GM19452 (cell line): ENCODE data around the gene FPGS.
"Not testable (repeated sequence)": the region's sequence is repeated elsewhere in the genome, so short reads cannot be mapped to it uniquely, and the experiment has no call there.

Source experiments
- ATAC-seq: cut with Tn5 transposase; IDR thresholded peaks from one replicate; pipeline ENCODE4 v1.9.1; 2021; ENCODE audit not compliant: unreplicated experiment

Gene FPGS

DNA sequence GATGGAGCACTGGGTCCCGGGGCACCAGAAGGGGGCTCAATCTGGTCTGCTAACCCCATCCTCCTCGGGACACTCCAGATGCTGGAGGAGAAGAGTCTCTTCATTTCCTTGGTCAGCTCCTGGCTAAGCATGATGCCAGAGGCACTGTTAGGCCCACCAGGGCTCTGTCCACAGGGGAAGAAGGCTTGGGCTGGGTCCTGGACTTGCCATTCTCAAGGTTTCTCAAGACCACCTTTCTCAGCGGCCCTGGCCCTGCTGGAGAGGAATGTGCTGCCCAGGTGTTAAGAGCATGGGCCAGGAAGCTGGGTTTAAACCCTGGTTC, 32.1 kb upstream of the FPGS start:
- ATAC-seq, result no peak

DNA sequence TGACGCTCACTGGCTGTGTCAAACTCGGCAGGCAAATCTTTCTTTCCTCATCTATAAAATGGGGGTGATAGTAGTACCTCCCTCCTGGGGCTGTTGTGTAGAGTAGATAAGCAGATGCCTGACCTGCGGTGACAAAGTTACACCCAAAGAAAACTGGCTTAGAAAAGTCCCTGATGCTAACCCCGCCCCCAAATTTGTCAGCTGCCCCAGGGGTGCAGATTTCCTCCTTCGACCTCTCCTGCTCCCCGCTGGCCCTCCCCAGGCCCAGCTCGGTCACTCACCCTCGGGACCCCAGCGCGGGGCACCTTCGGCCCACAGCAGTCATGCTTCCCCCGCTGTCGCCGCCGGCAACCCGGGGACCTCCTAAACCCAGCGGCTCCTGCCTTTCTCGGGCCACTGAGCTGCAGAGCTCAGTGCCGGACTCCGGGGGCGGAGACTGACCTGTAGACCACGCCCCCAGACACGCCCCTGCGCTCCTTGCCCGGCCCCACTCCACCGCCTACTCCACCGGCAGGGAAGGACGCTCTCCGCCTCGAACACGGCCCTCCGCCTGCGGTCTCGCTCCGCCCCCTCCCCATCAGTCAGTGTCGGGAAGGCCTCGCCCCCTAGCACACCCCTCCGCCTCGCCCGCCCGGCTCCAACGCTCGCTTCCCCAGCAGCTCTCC, 31.6 kb upstream of the FPGS start:
- ATAC-seq, result peak; percentile 81

DNA sequence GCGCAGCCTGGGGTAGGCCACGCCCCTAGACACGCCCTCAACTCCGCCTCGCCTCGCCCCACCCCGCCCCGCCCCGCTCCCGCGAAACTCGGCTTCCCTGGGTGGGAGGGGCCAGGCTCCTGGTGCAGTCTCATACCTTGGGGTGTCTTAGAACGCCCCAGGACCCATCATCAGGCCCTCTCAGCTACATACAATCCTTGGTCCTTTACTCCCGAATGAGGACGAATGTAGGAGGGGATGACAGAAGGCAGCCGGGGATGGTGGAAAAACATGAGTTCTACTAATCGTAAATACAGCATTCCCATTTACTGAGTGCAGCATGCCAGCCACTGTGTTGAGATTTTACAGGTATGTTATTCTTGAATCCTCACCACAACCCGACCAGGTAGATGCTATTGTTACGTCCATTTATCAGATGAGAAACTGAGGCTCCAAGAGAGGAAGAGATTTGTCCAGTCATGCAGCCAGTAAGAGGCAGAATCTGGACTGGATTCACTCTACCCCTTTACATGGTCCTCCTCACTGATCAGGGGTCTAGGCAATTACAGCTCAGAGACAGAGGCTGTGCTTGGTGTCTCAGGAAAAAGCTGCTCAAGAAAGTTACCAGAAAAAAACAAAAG, 31.0 kb upstream of the FPGS start:
- ATAC-seq, result no peak

DNA sequence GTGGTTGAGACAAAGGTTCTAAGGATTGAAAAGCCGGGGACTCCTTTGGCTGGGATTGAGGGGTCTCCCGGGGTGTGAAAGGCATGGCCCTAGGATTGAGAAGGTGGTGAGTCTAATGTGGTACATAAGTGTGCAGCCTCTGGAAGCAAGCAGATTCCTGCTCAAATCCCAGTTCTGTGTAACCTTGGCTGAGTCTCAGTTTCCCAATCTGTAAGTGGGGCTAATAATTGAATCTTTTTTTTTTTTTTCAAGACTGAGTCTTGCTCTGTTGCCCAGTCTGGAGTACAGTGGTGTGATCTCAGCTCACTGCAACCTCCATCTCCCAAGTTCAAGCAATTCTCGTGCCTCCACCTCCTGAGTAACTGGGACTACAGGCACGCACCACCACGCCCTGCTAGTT, 30.1 kb upstream of the FPGS start:
- no peak for ATAC-seq

DNA sequence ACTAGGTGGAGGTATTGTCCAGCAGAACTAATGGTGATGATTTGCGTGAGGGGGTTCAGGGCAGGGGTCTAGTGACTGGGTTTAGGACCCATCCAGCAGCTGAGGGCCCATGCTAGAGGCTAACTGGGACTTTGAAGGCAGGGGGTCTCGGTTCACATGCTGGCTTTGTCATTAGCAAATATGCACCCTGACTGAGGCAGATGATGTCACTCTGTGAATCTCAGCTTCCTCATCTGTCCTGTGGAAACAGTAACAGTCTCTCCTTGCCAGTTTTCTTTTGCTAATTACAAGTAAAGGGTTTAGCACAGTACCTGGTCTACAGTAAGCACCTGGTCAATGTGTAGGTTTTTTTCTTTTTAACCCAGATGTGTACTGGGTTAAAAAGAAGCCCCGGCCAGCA, 29.4 kb upstream of the FPGS start:
- no peak for ATAC-seq

DNA sequence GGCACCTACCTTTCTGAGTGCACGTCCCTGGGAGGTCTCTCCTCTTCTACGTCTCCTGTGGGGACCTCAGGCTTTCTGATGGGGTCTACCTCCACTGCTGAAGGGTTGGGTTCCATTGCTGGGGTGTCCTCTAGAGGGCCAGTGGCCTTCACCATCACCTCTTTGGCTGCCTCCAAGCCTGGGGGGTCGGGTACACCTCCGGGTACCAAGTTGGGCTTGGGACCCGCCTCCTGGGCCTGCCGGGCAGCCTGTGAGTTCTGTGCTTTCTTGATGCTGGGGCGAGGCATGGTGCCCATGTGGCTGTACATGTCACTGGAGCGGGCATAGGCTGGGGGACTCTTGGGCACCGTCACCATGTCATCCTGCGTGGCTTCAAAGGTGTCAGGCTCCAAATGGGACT, 28.7 kb upstream of the FPGS start:
- ATAC-seq, result no peak

DNA sequence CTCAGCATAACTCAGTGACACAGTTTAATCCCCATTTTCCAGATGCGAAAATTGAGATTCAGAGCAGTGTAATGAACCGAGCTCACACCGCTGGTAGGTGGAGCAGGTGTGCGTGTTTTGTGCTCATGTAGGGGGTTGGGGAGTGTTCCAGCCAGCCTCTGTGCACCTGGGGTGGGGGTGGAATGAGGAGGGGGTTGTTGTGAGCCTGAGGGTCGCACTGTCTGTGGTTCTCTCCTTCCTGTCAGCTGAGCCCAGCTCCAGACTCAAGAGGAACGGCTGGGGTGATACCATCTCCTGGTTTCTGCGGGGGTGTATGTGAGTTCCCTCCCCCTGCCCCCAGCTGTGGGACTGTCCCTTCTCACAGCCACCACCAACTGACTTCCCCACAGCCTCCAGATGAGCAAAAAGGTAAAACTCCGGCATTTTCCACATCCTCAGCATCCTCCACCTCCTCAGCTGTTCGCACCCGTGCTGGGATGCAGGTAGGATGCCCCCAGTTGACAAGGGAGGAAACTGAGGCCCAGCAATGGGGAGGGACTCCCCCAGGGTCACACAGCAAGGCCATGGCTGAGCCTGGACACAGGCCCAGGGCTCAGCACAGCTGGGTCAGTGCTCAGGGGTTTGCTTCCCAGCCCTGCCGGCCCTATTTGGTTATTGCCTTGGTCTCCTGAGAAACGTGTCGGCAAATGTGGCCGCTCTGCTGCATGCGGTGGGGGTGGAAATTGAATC, 26.3 kb upstream of the FPGS start:
- ATAC-seq, result no peak

DNA sequence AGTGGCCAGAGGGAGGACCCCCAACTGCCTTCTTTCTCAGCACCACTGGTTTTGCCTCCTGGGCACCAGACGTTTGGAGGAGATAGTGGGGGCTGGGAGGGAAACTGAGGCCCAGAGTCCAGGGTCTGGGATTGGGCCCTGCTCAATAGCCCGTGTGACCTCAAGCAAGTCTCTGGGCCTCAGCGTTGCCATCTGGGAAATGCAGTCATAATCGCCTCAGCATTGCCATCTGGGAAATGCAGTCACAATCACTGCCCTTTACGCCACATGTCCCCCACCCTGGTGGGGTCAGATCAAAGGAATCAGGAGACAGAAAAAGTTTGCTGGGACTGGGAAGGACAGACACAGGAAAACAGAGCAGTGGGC, 25.8 kb upstream of the FPGS start:
- ATAC-seq, result no peak

DNA sequence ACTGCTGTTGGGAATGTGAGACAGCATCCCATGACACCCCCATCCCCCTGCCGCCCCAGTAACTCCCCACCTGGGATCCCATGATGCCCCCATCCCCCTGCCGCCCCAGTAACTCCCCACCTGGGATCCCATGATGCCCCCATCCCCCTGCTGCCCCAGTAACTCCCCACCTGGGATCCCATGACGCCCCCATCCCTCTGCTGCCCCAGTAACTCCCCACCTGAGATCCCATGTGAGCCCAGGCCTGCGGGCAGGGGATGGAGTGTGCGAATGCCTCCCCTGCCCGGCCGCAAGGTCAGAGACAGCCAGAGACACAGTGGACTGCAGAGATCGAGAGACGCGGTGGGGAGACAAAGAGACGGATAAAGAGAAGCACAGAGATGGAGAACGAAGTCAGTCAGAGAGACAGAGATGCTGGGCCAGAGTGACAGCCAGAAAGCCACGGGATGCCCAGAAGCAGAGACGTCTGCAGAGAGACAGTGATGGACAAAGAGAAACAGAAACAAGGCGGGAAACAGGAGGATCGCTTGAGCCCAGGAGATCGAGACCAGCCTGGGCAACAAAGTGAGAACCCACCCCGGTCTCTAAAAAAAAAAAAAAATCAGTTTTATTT, 25.2 kb upstream of the FPGS start:
- no peak for ATAC-seq

DNA sequence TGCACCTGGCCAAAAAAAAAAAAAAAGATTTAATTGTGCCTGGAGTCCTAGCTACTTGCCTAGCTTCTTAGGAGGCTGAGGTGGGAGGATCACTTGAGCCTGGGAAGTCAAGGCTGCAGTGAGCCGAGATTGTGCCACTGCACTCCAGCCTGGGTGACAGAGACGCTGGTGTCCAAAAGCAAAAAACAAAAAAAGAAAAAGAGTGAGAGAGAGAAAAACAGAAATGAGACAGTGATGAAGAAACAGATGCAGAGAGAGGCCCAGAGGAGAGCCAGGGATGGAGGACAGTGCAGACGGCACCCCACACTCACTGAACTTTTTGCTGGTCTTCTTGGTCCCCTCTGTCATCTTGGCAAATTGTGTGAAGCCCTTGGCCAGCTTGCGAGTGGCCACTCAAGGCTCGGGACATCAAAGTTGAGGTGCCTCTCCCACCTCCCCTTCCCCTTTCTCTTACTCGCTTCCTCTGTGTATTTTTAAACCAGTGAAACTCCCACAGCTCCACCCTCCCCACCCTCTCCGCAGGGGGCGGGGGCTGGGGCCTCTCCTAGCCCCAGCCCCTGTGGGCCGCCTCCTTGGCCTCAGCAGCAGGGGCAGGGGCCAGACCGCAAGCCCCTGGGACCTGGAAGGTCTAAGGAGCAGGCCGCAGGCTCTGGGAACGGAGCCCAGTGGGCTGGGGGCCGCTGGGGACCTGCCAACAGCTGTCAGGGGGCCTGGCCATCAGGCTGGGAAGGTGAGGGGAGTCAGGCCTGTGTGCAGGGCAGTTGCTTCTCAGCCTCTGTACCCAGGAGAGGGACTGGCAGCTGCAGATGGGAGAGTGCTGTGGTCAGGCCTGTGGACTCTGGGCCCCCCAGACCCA, 24.2 kb upstream of the FPGS start, which contains the start of gene SH2D3C:
SH2D3C (minus strand) TSS at position 387 of the 856 bp plus-strand sequence; CDS start at position 348, 39 bp downstream.
- ATAC-seq, result peak; percentile 34

DNA sequence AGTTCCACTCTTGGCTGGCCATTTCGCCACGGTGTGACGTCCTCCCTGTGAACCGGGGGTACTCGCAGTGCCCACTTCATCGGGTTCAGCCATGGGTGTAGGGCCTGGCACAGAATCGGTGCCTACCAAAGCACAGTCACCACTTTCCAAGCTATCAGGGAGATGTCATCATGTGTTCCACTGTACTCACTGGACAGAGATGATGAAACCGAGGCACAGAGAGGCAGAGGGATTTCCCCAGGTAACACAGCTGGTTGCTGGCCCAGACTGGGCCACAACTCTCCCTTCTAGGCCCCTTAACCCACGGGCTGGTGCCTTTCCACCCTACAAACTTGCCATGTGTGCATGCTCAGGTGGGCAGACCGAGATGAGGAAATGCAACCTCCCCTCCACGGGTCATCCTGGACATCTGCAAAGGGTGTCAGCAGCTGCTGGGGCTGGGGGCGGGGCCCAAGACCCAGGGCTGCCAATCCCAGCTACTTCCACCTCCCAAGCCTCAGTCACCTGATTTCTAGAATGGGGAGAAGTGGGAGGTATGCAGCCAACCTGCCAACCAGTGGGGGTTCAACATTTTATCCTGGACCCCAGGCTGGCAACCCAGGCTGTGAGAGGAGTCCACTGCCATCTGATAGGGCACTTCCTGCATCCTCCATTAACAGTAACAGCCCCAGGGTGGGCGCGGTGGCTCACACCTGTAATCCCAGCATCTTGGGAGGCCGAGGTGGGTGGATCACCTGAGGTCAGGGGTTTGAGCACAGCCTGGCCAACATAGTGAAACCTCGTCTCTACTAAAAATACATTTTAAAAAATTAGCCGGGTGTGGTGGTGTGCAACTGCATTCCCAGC, 23.3 kb upstream of the FPGS start:
- peak; percentile 43 for ATAC-seq

DNA sequence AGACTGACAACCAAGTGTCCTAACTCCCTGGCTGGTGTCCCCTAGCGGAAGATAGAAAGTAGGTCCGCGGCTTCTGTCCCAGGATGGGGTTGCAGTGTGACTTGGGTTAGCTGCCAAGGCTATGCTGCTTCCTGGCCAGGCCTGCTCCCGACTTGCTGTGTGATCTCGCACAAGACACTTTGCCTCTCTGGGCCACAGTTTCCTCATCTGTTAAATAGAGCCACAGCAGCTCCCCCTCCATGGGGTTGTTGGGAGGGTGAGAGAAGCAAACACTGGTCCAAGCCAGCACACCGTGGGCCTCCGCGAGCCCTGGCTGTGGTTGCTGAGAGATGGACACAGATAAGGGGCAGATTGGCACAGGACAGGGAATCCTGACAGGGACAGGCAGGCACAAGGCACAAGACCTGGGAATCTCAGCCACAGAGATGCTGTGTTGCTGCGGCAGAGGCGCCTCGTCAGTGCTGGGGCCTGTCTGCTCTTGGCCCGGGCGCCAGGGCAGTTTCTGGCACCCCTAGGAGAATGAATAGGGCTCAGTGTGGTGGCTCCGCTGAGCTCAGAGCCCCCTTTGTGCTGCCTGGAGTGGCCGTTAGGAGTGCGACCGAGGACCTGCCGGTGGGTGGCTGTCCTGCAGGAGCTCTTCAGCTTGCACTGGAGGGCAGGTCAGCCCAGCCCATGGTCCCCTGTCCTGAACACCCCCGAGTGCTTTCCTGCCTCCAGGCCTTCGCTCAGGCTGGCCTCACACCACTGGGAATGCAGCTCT, 22.4 kb upstream of the FPGS start:
- ATAC-seq, result no peak

DNA sequence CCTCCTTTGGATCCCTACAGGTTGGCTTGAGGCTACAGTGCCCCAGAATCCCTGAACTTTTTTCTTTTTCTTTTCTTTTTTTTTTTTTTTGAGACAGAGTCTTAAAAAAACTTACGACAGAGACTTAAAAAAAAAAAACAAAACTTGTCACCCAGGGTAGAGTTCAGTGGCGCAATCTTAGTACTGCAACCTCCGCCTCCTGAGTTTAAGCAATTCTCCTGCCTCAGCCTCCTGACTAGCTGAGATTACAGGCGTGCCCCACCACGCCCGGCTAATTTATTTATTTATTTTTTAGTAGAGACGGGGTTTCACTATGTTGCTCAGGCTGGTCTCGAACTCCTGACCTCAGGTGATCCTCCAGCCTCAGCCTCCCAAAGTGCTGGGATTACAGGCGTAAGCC, 21.8 kb upstream of the FPGS start:
- ATAC-seq, result not testable (repeated sequence)

DNA sequence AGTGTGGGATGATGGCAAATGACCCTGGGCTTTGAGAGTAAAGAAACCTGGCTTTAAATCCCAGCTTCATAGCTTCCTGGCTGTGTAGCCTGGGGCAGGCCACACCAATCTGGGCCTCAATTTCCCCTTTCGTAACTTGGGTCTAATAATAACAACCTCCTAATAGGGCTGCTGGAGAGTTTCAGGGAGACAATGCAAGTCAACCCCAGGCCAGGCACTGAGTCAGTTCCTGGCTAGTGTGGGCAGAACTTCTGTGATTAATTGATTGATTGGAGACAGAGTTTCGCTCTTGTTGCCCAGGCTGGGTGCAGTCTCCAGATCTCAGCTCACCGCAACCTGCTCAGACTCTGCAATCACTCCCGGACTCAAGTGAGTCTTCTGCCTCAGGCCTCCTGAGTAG, 20.9 kb upstream of the FPGS start:
- ATAC-seq, result no peak

DNA sequence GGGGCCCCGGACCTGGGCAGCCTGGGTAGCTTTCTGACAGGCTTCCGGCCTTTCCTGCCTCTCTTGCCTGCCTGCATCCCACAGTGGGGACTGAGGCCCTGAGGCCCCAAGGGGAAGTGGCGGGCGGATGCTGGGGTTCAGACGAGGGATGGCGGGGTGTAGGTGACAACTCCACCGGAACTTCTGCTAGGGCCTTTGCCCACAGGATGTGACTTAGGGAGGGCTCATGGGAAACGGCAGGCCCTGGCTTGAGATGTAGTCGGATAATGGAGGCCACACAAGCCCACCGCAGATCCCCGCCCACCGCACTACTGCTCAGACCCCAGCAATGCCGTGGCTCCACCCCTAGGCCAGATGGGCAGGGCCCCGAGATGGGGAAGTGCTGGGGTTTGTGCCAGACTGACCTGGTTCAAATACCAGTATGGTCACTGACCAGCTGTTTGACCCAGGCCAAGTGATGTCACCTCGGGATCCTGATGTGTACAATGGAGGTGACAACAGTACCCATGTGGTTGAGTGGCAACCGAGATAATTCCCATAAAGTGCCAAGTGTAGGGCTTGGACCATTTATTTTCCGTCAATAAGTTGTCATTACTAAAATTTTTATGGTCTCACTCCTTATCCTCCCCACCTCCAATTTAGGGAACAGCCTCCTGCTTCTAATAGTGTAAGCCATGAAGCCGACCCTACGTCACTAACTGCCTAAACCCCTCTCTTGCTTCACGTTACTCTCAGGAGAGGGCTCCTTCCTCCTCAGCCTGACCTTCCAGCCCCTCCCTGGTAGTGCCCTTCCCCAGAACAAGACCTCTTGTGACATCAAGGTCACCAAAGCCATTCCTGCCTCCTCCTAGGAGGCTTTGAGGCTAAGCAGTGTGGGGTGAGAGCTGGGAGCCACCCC, 19.3 kb upstream of the FPGS start:
- ATAC-seq, result no peak

DNA sequence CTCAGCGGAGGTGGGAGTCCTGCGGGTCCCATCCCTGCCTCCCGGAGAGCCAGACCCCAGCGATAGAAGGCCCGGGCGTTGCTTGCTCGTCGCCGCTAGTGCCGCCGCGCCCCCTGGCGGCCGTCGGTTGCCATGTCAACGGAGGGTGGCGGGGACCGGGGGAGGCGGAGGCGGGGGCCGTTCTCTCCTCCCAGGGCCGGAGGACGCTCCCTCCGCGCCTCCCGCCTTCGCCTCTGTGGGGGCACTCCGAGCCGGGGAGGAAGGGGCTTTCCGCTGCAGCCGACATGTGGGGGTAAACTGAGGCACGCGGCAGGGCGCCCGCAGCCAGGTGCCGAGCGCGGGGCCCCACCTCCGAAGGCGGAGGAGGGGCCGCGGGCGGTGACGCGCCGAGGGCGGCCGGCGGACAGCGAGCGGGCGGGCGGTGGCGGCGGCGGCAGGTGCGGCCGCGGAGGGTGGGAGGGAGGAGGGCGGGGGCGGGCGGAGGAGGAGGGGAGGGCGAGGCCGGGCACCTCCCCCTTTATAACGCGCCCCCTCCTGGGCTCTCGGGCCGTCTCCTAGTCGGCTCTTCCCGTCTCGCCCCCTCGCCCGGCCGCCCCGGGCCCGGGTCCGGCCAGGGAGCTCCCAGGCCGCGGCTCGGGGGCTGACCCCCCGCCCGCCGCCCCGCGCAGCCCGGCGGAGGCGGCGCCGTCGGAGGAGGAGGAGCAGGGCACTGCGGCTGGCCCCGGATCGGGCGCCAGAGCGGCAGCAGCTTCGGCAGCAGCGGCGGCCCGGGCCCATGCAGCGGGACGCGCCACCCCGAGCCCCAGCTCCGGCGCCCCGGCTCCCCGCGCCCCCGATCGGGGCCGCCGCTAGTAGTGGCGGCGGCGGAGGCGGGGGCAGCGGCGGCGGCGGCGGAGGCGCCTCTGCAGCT, 17.4 kb upstream of the FPGS start:
- peak; percentile 42 for ATAC-seq
